Small intestine (tissue), 7 donors: ENCODE results near the gene GPATCH2. TPM values are rescaled to one million over a fixed set of nuclear protein-coding genes. Genes with fewer than 3 reads are reported as not detected.

Experiments
- DNase-seq, 2 donors: peaks; one replicate each; pipeline versions ENCODE4 v3.0.0 to v3.0.0-alpha.2; 2013
- FAIRE-seq: peaks from 2 replicates; lab custom pipeline; 2012; peaks lifted over from hg19 to GRCh38; lab: Jason Lieb, UNC
- H3K27ac ChIP-seq, 3 donors: one replicate each; pipeline ENCODE4 v1.5.1; 2013; ENCODE audit warnings: low read length in 2 of 3, mild to moderate bottlenecking in 2 of 3, control low read depth in 1 of 3, inconsistent platforms in 1 of 3, low read depth in 1 of 3, moderate library complexity in 1 of 3
- H3K27me3 ChIP-seq, 3 donors: one replicate each; pipeline ENCODE4 v1.6.1; 2013; ENCODE audit warnings: low read length in 3 of 3, inconsistent platforms in 1 of 3; ENCODE audit not compliant: control insufficient read depth in 3 of 3, insufficient read depth in 3 of 3
- H3K36me3 ChIP-seq, 3 donors: one replicate each; pipeline ENCODE4 v1.6.1; 2013; ENCODE audit warnings: low read length in 3 of 3, inconsistent platforms in 1 of 3, low read depth in 1 of 3, mild to moderate bottlenecking in 1 of 3, moderate library complexity in 1 of 3; ENCODE audit not compliant: control insufficient read depth in 3 of 3, insufficient read depth in 2 of 3
- H3K4me1 ChIP-seq, 3 donors: one replicate each; pipeline ENCODE4 v1.6.1; 2013; ENCODE audit warnings: low read length in 2 of 3, inconsistent platforms in 1 of 3, low read depth in 1 of 3, mild to moderate bottlenecking in 1 of 3, moderate library complexity in 1 of 3; ENCODE audit not compliant: control insufficient read depth in 3 of 3, insufficient read depth in 2 of 3
- H3K4me3 ChIP-seq, 3 donors: one replicate each; pipeline ENCODE4 v1.5.1; 2013; ENCODE audit warnings: low read length in 3 of 3, control low read depth in 1 of 3, inconsistent platforms in 1 of 3, low read depth in 1 of 3, mild to moderate bottlenecking in 1 of 3, moderate library complexity in 1 of 3
- H3K9me3 ChIP-seq, 2 donors: one replicate each; pipeline ENCODE4 v1.6.1; 2013; ENCODE audit warnings: low read depth in 1 of 2, low read length in 1 of 2; ENCODE audit not compliant: control insufficient read depth in 2 of 2, insufficient read depth in 1 of 2
- WGBS, 3 donors: extraction: QIAGEN DNeasy Blood & Tissue Kit; methylation state at CpG; one replicate each; pipeline ENCODE4 v1.1.7; 2013; 5-methylcytosine and 5-hydroxymethylcytosine counted together
- polyA plus RNA-seq, 4 donors: library from polyadenylated mRNA; stranded (reverse) in 3 of 4; unstranded in 1 of 4; fragments of 200-250 nt in 3 of 4; fragments of 120-200 nt in 1 of 4; gene quantifications; one replicate each; pipeline versions ENCODE4 v1.2.1 to v1.2.3, GENCODE V29; 2013
- donor health status: healthy with polysubstance abuse.
- donor health status: control.
- donor health status: control.
- donor health status: Bipolar disorder and iron deficiency.
- donor health status: healthy.

Gene GPATCH2
- polyA plus RNA-seq, 4 donors, result 2.7 to 21.9 (median 5.6) TPM

DNA sequence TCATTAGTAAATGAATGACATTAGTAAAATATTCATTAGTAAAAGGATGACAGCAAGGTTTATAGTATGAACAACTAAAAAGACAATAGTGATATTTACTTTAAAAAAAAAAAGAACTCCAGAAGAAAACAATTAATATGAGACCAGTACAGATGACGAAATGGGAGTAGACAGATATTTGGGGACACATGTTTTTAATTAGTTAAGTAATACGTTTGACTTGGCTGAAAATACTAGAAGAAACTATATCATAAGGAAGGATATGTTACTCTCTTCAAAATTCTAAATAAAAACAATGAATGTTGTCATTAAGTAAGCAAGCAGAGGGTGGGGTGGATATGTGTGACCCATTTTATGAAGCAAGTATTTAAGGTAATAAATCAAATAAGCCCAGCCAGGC, 61.9 kb downstream of the GPATCH2 start:
- no peaks in the 10 kb centered on the region for H3K4me1 ChIP-seq
- FAIRE-seq (peak; percentile 41), DNase-seq (no peak)
- no peaks in the 10 kb centered on the region for H3K27me3 ChIP-seq
- H3K36me3 ChIP-seq, result no peaks in the 10 kb centered on the region
- no peak overlapping the region for H3K4me3 ChIP-seq
- 83 to 95% (median 95%) methylated on average over 2 of the region's 2 CpGs for WGBS, 3 donors
- no peak overlapping the region for H3K27ac ChIP-seq
- H3K9me3 ChIP-seq, result no peaks in the 10 kb centered on the region

DNA sequence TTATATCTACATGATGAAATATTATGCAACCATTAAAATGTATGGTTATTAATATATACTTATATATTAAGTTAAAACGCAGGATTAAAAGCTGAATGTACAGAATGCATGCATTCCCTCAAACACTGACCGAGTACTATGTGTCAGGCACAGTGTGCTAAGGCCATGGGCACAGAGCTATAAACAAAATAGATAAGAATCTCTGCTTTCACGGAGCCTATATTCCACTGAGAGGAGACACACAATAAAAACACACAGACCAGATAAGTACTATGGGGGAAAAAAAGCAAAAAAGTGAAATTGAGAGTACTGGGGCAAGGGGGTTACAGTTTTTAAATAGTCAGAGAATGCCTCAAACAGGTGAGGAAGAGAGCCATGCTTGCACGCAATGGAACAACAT, 62.7 kb downstream of the GPATCH2 start:
- Histone ChIP-seq H3K4me3 (no peak overlapping the region), H3K27me3 (no peaks in the 10 kb centered on the region), H3K4me1 (no peaks in the 10 kb centered on the region), H3K36me3 (no peaks in the 10 kb centered on the region), H3K27ac (no peak overlapping the region), H3K9me3 (no peaks in the 10 kb centered on the region)
- FAIRE-seq (no peak), DNase-seq (no peak)
- WGBS, 3 donors, result 90 to 92% (median 91%) methylated on average over 4 of the region's 4 CpGs

DNA sequence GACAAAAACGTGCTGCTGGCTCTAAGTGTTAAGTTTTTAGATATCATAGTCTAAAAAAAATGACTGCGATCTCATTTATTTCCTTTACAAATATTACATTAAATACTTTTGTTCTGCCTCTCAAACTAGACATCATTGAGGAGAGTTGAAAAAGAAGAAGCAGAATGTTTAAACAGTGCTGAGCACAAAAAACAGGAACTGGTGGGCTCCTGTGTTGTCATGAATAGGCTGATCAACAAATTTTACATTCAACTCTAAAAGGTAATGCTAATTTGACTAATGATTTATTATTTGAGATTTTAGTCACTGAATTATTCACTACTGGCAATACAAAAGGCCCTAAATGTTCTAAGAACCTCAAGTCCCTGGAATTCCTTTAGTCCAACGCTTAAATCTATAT, 66.1 kb downstream of the GPATCH2 start:
- Histone ChIP-seq H3K36me3 (no peaks in the 10 kb centered on the region), H3K4me3 (no peak overlapping the region), H3K9me3 (no peaks in the 10 kb centered on the region), H3K4me1 (no peaks in the 10 kb centered on the region), H3K27ac (no peak overlapping the region), H3K27me3 (no peaks in the 10 kb centered on the region)
- 88 to 95% (median 95%) methylated on average over 3 of the region's 3 CpGs for WGBS, 3 donors
- DNase-seq (no peak), FAIRE-seq (no peak)

DNA sequence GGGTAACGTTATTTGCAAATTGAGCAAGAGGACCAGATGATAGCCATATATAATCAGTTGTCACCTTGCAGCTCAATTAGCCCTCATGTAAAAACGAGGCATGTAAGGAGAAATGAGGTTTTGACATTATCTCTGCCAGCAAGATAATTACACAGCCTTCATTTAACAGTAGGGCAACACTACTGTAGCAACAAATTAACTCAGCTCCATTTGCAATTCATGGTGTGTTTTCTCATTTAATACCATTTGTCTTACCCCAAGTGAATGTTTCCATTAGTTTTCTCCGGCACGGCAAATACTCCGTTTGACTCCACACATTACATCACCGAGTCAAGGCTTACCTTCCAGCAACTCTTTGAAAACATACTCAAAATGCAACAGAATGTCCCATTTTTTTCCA, 66.7 kb downstream of the GPATCH2 start:
- no peak for FAIRE-seq

DNA sequence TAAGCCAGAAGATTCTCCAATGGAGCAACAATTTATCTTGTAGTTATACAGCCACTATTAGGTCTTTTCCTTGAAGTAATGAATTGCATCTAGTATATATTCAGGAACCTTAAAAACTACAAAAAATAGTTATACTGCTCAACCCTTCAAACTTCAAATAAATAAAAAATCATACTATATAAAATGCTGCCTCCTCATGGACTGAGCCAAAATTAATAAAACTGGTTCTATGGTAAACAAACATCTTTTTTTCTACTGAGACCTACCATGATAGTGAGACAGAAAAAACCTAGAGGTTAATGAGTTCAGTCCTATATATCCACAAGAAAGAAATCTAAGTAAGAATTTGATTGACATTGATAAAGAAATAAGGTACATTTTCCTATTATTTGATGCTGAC, 67.7 kb downstream of the GPATCH2 start:
- Histone ChIP-seq H3K4me3 (no peak overlapping the region), H3K27me3 (no peaks in the 10 kb centered on the region), H3K9me3 (no peaks in the 10 kb centered on the region), H3K36me3 (no peaks in the 10 kb centered on the region), H3K27ac (no peak overlapping the region), H3K4me1 (no peaks in the 10 kb centered on the region)
- FAIRE-seq, result no peak
- DNase-seq, result no peak

More for the DNA sequence above, 66.7 kb downstream of the GPATCH2 start:
- Histone ChIP-seq H3K27me3 (no peaks in the 10 kb centered on the region), H3K4me1 (no peaks in the 10 kb centered on the region), H3K9me3 (no peaks in the 10 kb centered on the region), H3K27ac (no peak overlapping the region), H3K4me3 (no peak overlapping the region), H3K36me3 (no peaks in the 10 kb centered on the region)
- DNase-seq, result no peak
- WGBS, 3 donors, result 77 to 86% (median 78%) methylated on average over 6 of the region's 6 CpGs

DNA sequence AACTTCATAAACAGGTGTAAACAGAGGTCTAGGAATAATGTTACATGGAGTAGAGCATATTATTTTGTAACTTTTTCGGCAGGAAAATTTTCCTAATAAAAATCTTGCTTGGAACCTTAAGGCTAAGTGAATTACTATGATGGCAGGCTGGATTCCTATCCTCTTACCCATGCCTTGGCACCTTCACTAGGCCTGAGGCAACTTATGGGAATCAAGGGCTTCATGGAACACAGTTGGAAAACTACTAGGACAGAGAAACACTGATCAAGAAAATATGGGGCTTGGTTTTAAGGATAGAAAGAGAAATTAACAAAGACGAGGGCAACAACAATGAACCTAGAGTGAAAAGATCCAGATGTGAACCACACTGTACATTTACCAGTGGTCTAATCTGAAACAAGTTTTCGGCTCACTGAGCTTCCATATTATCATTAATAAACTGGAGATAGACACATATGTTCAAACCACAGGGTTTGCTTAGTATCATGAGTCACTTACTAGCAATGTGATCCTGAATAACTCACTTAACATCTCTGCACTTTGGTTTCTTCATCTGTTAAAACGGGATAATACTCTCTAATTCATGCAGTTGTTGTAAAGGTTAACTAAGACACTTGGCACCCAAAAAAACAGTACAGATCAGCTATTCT, 68.5 kb downstream of the GPATCH2 start:
- Histone ChIP-seq H3K27me3 (no peaks in the 10 kb centered on the region), H3K36me3 (no peaks in the 10 kb centered on the region), H3K4me1 (no peaks in the 10 kb centered on the region), H3K4me3 (no peak overlapping the region), H3K9me3 (no peaks in the 10 kb centered on the region), H3K27ac (no peak overlapping the region)
- FAIRE-seq (no peak), DNase-seq (no peak)
- WGBS, 3 donors, result 89 to 94% (median 93%) methylated on average over 4 of the region's 4 CpGs

DNA sequence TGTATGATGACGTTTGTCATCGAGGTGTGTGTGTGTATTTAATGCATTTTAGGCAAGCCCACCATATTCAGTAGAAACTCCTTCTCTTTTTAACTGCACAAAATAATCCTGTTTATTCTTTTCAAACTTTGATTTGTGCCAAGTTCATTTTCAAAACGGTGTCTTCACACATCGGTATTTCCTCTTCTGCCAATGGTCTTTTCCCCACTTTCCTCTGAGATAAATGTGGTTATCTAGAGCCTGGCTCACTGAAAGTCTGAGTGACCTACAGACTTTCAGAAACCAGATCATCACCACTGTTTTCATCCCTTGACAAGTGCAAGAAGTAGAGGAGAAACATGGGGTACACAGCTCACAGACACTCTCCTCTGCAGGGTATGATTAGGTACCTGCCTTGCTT, 69.4 kb downstream of the GPATCH2 start:
- DNase-seq (no peak), FAIRE-seq (no peak)
- H3K4me3 ChIP-seq, result no peak overlapping the region
- WGBS, 3 donors, result 83 to 93% (median 84%) methylated on average over 4 of the region's 4 CpGs
- no peaks in the 10 kb centered on the region for H3K27me3 ChIP-seq
- H3K27ac ChIP-seq, result no peak overlapping the region
- H3K9me3 ChIP-seq, result no peaks in the 10 kb centered on the region
- H3K36me3 ChIP-seq, result no peaks in the 10 kb centered on the region
- H3K4me1 ChIP-seq, result no peaks in the 10 kb centered on the region

DNA sequence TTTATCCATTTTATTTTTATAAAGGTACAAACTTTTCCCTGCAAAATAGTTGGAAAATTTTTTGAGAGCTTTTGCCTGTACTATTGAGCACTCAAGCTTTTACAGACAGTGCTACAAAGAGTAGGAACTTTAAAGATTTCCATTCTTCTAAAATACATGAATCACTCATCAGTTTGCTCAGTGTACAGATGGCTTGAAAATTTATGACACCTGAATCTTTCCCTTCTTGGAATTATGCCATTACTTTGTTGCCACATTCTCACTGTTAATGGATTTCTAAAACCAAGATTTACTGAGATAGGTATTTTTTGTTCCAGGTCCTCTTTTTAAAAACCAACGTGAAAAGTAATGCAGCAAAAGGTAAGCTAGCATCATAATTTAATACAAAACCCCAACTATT, 76.0 kb downstream of the GPATCH2 start:
- FAIRE-seq (no peak), DNase-seq (no peak)
- Histone ChIP-seq H3K4me1 (no peaks in the 10 kb centered on the region), H3K9me3 (no peaks in the 10 kb centered on the region), H3K27me3 (no peaks in the 10 kb centered on the region), H3K27ac (no peak overlapping the region), H3K4me3 (no peak overlapping the region), H3K36me3 (no peaks in the 10 kb centered on the region)
- 55 to 77% (median 59%) methylated on average over 1 of the region's 1 CpG for WGBS, 3 donors

DNA sequence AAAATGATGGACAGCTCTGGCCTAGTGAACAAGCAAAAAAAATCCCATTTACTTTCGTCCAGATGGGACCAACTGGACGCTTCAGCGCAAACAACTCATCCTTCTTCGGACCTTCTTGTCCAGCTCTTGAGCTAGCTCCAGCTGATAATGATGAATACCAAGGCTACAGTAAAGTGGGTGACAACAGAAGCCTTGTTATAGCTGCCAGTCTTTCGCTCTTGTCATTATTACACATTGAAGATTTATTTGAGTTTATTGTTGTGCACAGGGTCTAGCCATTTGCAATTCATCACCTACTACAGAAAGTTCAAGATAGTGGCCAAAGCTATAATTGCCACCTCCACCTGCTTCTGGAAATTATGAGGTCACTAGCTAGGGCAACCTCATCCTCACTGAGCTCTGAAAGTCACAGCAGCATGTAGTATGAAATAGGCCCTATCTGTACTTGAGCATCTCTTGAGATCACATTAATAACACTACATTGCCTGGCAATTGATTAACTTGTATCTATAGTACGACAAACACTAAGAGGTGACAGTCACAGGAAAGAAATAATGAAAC, 76.9 kb downstream of the GPATCH2 start:
- H3K36me3 ChIP-seq, result no peaks in the 10 kb centered on the region
- H3K4me3 ChIP-seq, result no peak overlapping the region
- WGBS, 3 donors, result 90 to 96% (median 91%) methylated on average over 6 of the region's 6 CpGs
- DNase-seq (no peak), FAIRE-seq (no peak)
- H3K4me1 ChIP-seq, result no peaks in the 10 kb centered on the region
- no peaks in the 10 kb centered on the region for H3K9me3 ChIP-seq
- no peak overlapping the region for H3K27ac ChIP-seq
- H3K27me3 ChIP-seq, result no peaks in the 10 kb centered on the region
